ENCODE data around the gene PRELID1. TPM values are rescaled to one million over a fixed set of nuclear protein-coding genes. Genes with fewer than 3 reads are reported as not detected.
"Not testable (repeated sequence)": the region's sequence is repeated elsewhere in the genome, so short reads cannot be mapped to it uniquely, and the experiment has no call there.

PRELID1 gene
- total RNA-seq, 1 donor from 2014 or later: 87.0 TPM

GRCh38 chr5:177300951-177301350, 2.6 kb upstream of the PRELID1 start:
- Histone ChIP-seq H3K4me3 (no peak overlapping the region), H3K27me3 (no peaks in the 10 kb centered on the region), H3K36me3 (peaks cover 14% of the 10 kb centered on the region), H3K27ac (peak overlapping the region; percentile 73), H3K4me1 (peaks cover 65% of the 10 kb centered on the region), H3K9me3 (no peaks in the 10 kb centered on the region)
- no peak for TF ChIP-seq CTCF (IDR thresholded peaks at IDR 0.05)
- ATAC-seq (no peak), DNase-seq (no peak)
- intact Hi-C loops (cut with DNase I): no loop called here

GRCh38 chr5:177301503-177302165, 2.0 kb upstream of the PRELID1 start:
- Histone ChIP-seq H3K4me1 (peaks cover 60% of the 10 kb centered on the region), H3K27me3 (no peaks in the 10 kb centered on the region), H3K4me3 (no peak overlapping the region), H3K36me3 (peaks cover 19% of the 10 kb centered on the region), H3K9me3 (no peaks in the 10 kb centered on the region), H3K27ac (peak overlapping the region; percentile 73)
- intact Hi-C loops (cut with DNase I): no loop called here
- no peak for TF ChIP-seq CTCF (IDR thresholded peaks at IDR 0.05)
- DNase-seq (no peak), ATAC-seq (peak; percentile 39)

GRCh38 chr5:177302354-177303110, 1.1 kb upstream of the PRELID1 start:
- intact Hi-C loops (cut with DNase I): no loop called here
- peaks cover 64% of the 10 kb centered on the region for H3K4me1 ChIP-seq
- peak overlapping the region; percentile 86 for H3K27ac ChIP-seq
- DNase-seq (no peak), ATAC-seq (no peak)
- peak overlapping the region; percentile 99 for H3K4me3 ChIP-seq
- H3K36me3 ChIP-seq: peaks cover 27% of the 10 kb centered on the region
- H3K27me3 ChIP-seq: no peaks in the 10 kb centered on the region
- no peaks in the 10 kb centered on the region for H3K9me3 ChIP-seq
- no peak for TF ChIP-seq CTCF (IDR thresholded peaks at IDR 0.05)

GRCh38 chr5:177303925-177304391, 359 bp downstream of the PRELID1 start:
- H3K4me1 ChIP-seq: peaks cover 67% of the 10 kb centered on the region
- peak overlapping the region; percentile 86 for H3K27ac ChIP-seq
- H3K36me3 ChIP-seq: peaks cover 27% of the 10 kb centered on the region
- intact Hi-C loops (cut with DNase I): no loop called here
- TF ChIP-seq CTCF (IDR thresholded peaks at IDR 0.05): no peak
- DNase-seq (no peak), ATAC-seq (no peak)
- H3K9me3 ChIP-seq: no peaks in the 10 kb centered on the region
- H3K4me3 ChIP-seq: peak overlapping the region; percentile 99
- H3K27me3 ChIP-seq: no peaks in the 10 kb centered on the region

- peak overlapping the region; percentile 86 for H3K27ac ChIP-seq
- peaks cover 27% of the 10 kb centered on the region for H3K36me3 ChIP-seq
- H3K4me1 ChIP-seq: peaks cover 63% of the 10 kb centered on the region
- DNase-seq: no peak
- no peak for ATAC-seq
- H3K27me3 ChIP-seq: no peaks in the 10 kb centered on the region
- intact Hi-C loops (cut with DNase I): no loop called here
- H3K4me3 ChIP-seq: peak overlapping the region; percentile 99
- no peaks in the 10 kb centered on the region for H3K9me3 ChIP-seq
- TF ChIP-seq CTCF (IDR thresholded peaks at IDR 0.05): no peak
Measured at GRCh38 chr5:177304392-177305119, 957 bp downstream of the PRELID1 start.

- ATAC-seq; DNase-seq; H3K27me3 ChIP-seq; H3K9me3 ChIP-seq; intact Hi-C loops (cut with DNase I); H3K27ac ChIP-seq; H3K4me3 ChIP-seq: not testable (repeated sequence)
- Histone ChIP-seq H3K36me3 (peaks cover 27% of the 10 kb centered on the region), H3K4me1 (peaks cover 57% of the 10 kb centered on the region)
Measured at GRCh38 chr5:177306103-177306640, 2.6 kb downstream of the PRELID1 start.

Data from upper lobe of right lung (tissue), 1 donor.